Small intestine (tissue), 7 donors: Measurements from ENCODE around the gene NLK. TPM values are rescaled to one million over a fixed set of nuclear protein-coding genes. Genes with fewer than 3 reads are reported as not detected.

ENCODE experiments used
- DNase-seq, 2 donors: peaks; one replicate each; pipeline versions ENCODE4 v3.0.0 to v3.0.0-alpha.2; 2013
- FAIRE-seq: peaks from 2 replicates; lab custom pipeline; 2012; peaks lifted over from hg19 to GRCh38; lab: Jason Lieb, UNC
- H3K27ac ChIP-seq, 3 donors: one replicate each; pipeline ENCODE4 v1.5.1; 2013; ENCODE audit warnings: low read length in 2 of 3, mild to moderate bottlenecking in 2 of 3, control low read depth in 1 of 3, inconsistent platforms in 1 of 3, low read depth in 1 of 3, moderate library complexity in 1 of 3
- H3K27me3 ChIP-seq, 3 donors: one replicate each; pipeline ENCODE4 v1.6.1; 2013; ENCODE audit warnings: low read length in 3 of 3, inconsistent platforms in 1 of 3; ENCODE audit not compliant: control insufficient read depth in 3 of 3, insufficient read depth in 3 of 3
- H3K36me3 ChIP-seq, 3 donors: one replicate each; pipeline ENCODE4 v1.6.1; 2013; ENCODE audit warnings: low read length in 3 of 3, inconsistent platforms in 1 of 3, low read depth in 1 of 3, mild to moderate bottlenecking in 1 of 3, moderate library complexity in 1 of 3; ENCODE audit not compliant: control insufficient read depth in 3 of 3, insufficient read depth in 2 of 3
- H3K4me1 ChIP-seq, 3 donors: one replicate each; pipeline ENCODE4 v1.6.1; 2013; ENCODE audit warnings: low read length in 2 of 3, inconsistent platforms in 1 of 3, low read depth in 1 of 3, mild to moderate bottlenecking in 1 of 3, moderate library complexity in 1 of 3; ENCODE audit not compliant: control insufficient read depth in 3 of 3, insufficient read depth in 2 of 3
- H3K4me3 ChIP-seq, 3 donors: one replicate each; pipeline ENCODE4 v1.5.1; 2013; ENCODE audit warnings: low read length in 3 of 3, control low read depth in 1 of 3, inconsistent platforms in 1 of 3, low read depth in 1 of 3, mild to moderate bottlenecking in 1 of 3, moderate library complexity in 1 of 3
- H3K9me3 ChIP-seq, 2 donors: one replicate each; pipeline ENCODE4 v1.6.1; 2013; ENCODE audit warnings: low read depth in 1 of 2, low read length in 1 of 2; ENCODE audit not compliant: control insufficient read depth in 2 of 2, insufficient read depth in 1 of 2
- whole genome bisulfite sequencing, 3 donors: extraction: QIAGEN DNeasy Blood & Tissue Kit; methylation state at CpG; one replicate each; pipeline ENCODE4 v1.1.7; 2013; 5-methylcytosine and 5-hydroxymethylcytosine counted together
- polyA plus RNA-seq, 4 donors: library from polyadenylated mRNA; stranded (reverse) in 3 of 4; unstranded in 1 of 4; fragments of 200-250 nt in 3 of 4; fragments of 120-200 nt in 1 of 4; gene quantifications; one replicate each; pipeline versions ENCODE4 v1.2.1 to v1.2.3, GENCODE V29; 2013
- donor health status: healthy with polysubstance abuse.
- donor health status: control.
- donor health status: control.
- donor health status: Bipolar disorder and iron deficiency.
- donor health status: healthy.

Gene NLK
- polyA plus RNA-seq, 4 donors: 7.0 to 13.3 (median 10.0) TPM

DNA sequence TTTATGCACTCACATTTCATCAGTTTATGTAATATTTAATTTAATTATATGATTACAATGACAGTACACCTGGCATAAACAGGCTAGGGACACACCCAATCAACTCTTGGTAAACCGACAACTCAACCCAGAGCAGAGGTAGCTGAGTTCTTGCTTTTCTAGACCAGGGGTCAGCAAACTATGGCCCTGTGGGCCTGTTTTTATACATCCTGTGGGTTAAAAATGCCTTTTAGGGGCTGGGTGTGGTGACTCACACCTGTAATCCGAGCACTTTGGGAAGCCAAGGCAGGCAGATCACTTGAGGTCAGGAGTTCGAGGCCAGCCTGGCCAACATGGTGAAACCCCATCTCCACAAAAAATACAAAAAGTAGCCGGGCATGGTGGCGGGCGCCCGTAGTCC is 177.3 kb downstream of the NLK start:
- H3K9me3 ChIP-seq: peaks cover 0 to 14% of the 10 kb centered on the region in 2 donors

DNA sequence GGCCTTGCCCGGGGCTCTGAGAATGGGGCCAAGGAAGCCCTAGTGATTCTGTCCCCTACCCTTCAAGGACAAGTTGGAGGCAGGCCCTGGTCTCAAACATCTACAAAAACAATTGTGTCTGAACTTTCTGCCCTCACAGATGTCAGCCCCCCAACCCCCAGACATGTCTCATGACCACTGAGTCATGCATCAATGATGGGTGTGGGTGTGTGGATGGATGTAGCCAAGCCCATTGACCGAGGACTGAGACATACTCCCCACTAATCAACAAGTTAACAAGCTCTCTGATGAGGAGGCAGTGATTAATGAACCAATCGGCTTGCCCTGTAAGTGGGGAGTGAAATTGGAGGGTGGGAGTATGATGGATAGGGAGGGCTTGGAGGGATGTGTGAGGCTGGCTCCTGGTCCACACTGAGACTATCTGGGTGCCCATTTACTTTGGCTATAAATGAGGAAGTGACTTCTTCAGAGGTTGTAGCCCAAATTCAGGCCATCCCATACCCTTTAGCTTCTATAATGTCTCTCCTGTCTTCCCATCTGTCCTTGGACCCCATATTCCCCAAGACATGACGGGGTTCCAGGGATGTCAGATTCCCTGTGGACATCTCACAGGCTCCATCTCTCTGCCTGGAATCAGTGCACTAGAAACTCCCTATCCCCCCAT is 179.4 kb downstream of the NLK start:
- Histone ChIP-seq H3K27me3 (no peaks in the 10 kb centered on the region), H3K27ac (no peak overlapping the region), H3K4me3 (no peak overlapping the region), H3K9me3 (peaks cover 0 to 14% of the 10 kb centered on the region in 2 donors), H3K36me3 (no peaks in the 10 kb centered on the region), H3K4me1 (no peaks in the 10 kb centered on the region)
- no peak for FAIRE-seq
- no peak for DNase-seq
- 82 to 90% (median 86%) methylated on average over 4 of the region's 4 CpGs for WGBS, 3 donors

More for the DNA sequence above, 177.3 kb downstream of the NLK start:
- WGBS, 3 donors: 91 to 97% (median 93%) methylated on average over 7 of the region's 7 CpGs
- FAIRE-seq (no peak), DNase-seq (no peak)
- Histone ChIP-seq H3K4me1 (no peaks in the 10 kb centered on the region), H3K27me3 (no peaks in the 10 kb centered on the region), H3K27ac (no peak overlapping the region), H3K36me3 (no peaks in the 10 kb centered on the region), H3K4me3 (no peak overlapping the region)

DNA sequence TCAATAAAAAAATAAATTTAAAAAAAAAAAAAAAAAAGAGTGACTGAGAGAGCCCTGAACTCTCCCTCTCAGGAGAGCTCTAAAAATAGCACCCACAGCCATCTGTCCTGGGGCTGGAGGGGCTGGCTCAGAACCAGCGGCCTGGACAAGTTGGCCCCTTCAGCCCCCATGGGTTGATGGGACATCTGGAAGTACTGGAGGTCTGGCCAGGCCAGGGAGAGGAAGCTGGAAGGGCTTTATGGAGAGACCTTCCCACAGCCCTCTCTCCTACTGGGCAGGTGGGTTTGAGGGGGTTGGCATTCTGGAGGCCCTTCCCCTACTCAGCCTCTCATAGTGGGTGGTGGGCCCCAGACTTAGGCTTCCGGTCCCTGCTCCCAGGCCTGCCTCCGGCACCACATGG is 182.8 kb downstream of the NLK start:
- FAIRE-seq (no peak), DNase-seq (no peak)
- no peak overlapping the region for H3K4me3 ChIP-seq
- peaks cover 0 to 12% (median 0%) of the 10 kb centered on the region in 3 donors for H3K4me1 ChIP-seq
- peaks cover 0 to 29% (median 13%) of the 10 kb centered on the region in 3 donors for H3K27me3 ChIP-seq
- H3K9me3 ChIP-seq: peaks cover 0 to 14% of the 10 kb centered on the region in 2 donors
- WGBS, 3 donors: 79 to 100% (median 92%) methylated on average over 3 of the region's 3 CpGs
- no peaks in the 10 kb centered on the region for H3K36me3 ChIP-seq
- no peak overlapping the region for H3K27ac ChIP-seq

DNA sequence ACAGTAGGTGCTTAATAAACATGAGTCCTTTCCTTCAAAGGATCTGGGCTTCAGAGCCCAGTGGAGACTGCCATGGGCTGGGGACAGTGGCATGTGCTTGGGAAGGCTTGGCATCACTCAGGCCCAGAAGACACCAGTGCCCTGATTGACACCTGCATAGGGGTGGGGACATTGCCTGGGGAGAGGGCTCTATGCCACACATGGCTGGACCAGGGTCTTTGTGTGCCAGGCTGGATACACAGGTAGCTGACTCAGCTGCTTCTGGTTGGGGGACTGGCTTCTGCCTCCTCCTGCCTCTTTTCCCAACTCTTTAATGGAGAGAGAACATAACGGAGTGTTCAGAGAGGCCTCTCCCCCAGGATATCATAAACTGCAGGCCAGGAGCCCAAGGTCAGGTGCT is 183.4 kb downstream of the NLK start:
- peaks cover 0 to 12% (median 0%) of the 10 kb centered on the region in 3 donors for H3K4me1 ChIP-seq
- H3K36me3 ChIP-seq: no peaks in the 10 kb centered on the region
- no peak for FAIRE-seq
- no peak overlapping the region for H3K4me3 ChIP-seq
- H3K27me3 ChIP-seq: peaks cover 0 to 31% (median 13%) of the 10 kb centered on the region in 3 donors
- no peak overlapping the region for H3K27ac ChIP-seq
- WGBS, 3 donors: 23 to 71% (median 38%) methylated on average over 1 of the region's 1 CpG
- H3K9me3 ChIP-seq: peaks cover 0 to 14% of the 10 kb centered on the region in 2 donors
- DNase-seq: no peak

DNA sequence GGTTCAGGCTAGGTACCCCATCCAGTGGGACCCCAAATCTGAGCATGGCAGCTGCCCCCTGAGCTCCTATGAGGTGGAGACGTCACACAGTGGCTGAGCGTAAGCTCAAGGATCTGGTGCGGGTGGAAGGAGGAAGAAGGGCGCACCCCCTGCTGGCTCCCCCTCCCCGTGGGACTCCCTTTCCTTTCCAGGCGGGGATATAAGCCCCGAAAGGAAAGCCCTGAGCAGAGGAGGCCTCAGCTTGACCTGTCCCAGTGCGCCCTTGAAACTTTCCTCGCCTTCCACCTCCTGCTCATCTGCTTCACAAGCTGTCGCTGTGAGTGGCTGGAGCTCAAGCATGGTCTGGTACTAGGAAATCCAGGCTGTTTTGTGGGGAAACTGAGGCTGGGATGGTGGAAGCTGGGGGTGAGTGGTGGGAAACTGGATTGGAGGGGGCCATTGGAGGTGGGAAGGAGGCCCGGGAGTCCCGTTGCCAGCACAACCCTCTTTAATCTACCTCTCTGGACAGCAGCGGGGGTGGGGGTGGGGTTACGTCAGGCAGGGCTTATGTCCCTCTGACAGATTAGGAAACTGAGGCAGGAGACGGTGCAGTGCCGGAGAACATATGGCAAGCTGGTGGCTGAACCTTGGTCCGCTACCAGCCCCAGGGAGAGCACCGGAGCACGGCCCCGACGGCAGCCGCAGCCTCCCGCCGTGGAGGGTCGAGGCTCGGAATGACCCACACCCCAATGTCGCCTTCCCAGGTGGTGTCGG is 184.3 kb downstream of the NLK start:
- Histone ChIP-seq H3K4me1 (peaks cover 0 to 12% (median 0%) of the 10 kb centered on the region in 3 donors), H3K36me3 (no peaks in the 10 kb centered on the region), H3K9me3 (peaks cover 0 to 8% of the 10 kb centered on the region in 2 donors), H3K4me3 (peak overlapping the region in 1 of 3 donors; percentile 33), H3K27ac (no peak overlapping the region), H3K27me3 (peaks cover 0 to 31% (median 13%) of the 10 kb centered on the region in 3 donors)
- DNase-seq: no peak
- WGBS, 3 donors: 71 to 81% (median 78%) methylated on average over 28 of the region's 28 CpGs
- no peak for FAIRE-seq

DNA sequence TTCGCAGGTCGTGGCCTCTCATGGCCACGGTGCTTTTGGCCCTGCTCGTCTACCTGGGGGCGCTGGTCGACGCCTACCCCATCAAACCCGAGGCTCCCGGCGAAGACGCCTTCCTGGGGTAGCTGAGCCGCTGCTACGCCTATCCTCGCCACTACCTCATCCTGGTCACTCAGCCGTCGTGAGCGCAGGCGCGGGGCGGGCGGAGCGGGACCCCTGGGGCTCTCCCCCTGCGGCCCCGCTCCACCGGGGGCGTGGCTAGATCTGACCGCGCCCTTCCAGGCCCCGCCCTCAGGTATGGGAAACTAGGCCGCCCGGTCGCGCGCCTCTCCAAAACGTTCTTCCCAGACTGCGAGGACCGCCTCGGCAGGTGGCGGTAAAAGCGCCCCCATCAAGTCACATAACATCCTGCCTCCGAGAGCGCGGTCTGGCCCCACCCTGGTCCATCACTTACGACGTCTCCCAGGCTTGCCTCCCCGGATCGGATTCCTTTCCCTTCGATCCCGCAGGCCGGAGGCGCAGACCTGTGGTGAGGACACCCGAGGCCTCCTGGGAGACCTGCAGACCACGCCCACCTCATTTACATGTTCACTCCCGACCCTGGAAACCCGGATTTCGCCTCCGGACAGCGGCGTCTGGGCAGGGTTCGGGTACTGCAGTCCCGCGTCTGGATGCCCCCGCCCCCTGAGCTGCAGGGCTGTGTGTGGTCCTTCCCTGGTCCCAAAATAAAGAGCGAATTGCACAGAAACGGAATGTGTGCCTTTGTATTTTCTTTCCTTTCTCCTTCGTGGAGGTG is 185.0 kb downstream of the NLK start:
- WGBS, 3 donors: 2 to 3% (median 3%) methylated on average over 58 to 66 of the region's 66 CpGs
- FAIRE-seq: no peak
- Histone ChIP-seq H3K9me3 (peaks cover 0 to 4% of the 10 kb centered on the region in 2 donors), H3K27ac (no peak overlapping the region), H3K4me1 (peaks cover 0 to 12% (median 0%) of the 10 kb centered on the region in 3 donors), H3K27me3 (peaks cover 0 to 31% (median 13%) of the 10 kb centered on the region in 3 donors), H3K36me3 (no peaks in the 10 kb centered on the region), H3K4me3 (peak overlapping the region in 2 of 3 donors; percentile 33 to 48)
- peak; percentile 81 to 84 for DNase-seq

DNA sequence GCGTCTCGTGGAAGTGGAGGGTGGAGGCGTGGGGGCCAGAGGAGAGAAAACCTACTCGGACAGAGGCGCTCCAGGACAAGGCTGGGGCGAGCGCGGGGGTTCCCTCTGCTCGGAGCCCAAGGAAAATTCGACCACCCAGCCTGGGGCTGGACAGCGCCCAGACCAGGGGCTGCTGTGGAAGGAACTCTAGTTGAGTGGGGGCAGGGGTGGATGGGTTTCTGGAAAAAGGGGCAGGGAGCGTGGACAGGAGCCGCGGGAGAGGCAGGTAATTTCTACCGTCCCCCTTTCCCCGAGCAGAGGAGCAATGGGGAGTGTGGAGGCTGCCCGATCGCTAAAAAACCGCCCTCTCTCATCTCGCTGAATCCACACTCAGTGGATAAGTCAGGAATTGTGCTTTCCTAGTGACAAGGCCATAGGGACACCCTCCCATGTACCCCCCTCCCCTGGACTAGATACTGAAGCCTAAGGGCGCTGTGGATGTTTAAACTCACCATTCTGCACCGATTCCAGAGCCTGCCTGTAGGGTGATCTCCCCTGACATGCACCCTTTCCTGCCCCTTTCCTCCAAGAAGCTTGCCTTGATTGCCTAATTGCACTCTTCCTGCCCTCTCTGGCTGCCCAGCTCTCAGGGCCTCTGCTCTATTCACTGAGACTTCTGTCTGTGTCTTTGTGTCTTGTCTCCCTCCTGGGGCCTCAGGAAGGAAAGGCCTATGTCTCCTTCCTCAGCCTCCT is 185.8 kb downstream of the NLK start:
- Histone ChIP-seq H3K4me1 (peaks cover 0 to 12% (median 0%) of the 10 kb centered on the region in 3 donors), H3K27ac (no peak overlapping the region), H3K9me3 (no peaks in the 10 kb centered on the region), H3K27me3 (peaks cover 0 to 31% (median 13%) of the 10 kb centered on the region in 3 donors), H3K36me3 (no peaks in the 10 kb centered on the region), H3K4me3 (peak overlapping the region in 2 of 3 donors; percentile 33 to 48)
- FAIRE-seq (no peak), DNase-seq (peak in 1 of 2 donors; percentile 14)
- WGBS, 3 donors: 7 to 15% (median 13%) methylated on average over 22 of the region's 22 CpGs
